Measurements from ENCODE around the gene NOTCH2. TPM values are rescaled to one million over a fixed set of nuclear protein-coding genes. Genes with fewer than 3 reads are reported as not detected.
"Not testable (repeated sequence)": the region's sequence is repeated elsewhere in the genome, so short reads cannot be mapped to it uniquely, and the experiment has no call there.

The NOTCH2 gene
- total RNA-seq (ENCODE audit: low replicate concordance) = 93.6 and 142 TPM in 2 replicates
- long read RNA-seq, partial matches to known transcripts = 0 of 21 reads
- long read RNA-seq, other reads (novel, unspliced or antisense) = 21 of 21 reads

DNA sequence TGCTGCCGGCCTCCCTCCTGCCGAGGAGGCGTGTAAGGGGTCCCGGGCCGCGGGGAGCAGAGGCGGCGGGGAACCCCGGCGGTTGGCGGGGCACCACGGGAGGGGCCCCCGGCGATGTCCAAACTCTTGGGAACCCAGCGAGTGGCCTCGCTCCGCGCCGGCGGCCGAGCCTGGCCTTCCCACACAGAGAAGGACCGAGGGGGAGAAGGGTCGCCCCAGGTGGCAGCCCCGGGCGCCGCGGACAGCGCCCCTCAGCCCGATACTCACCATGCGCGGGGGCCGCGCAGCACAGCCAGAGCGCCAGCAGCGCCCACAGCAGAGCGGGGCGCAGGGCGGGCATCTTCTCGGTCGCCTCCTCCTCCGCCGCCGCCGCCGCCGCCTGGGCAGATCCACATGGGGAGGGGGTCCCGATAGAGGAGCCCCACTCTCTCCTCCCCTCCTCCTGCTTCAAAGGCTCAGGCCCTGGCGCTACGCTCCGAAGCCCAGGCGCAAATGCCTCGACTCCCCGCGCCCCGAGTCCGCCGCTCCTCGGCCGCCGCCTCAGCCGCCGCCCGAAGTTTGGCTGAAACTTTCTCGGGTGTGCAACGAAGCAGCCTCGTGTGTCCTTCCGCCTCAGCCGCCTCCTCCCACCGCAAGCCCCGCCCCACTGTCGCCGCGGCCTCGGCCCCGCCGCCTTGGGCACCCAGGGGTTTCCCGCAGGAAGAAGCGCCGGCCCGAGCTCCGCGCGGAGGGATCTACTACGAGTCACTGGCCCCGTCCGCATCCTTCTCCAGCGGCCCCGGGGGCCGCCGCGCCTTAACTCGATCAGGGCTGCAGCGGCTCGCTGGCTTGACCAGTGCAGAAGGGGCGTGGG, at the start of gene NOTCH2:
Gene NOTCH2 (minus strand): TSS at position 596 of the 853 bp plus-strand sequence. CDS start 256 bp downstream, at position 340.
- DNase-seq (ENCODE audit: extremely low spot score, unreplicated experiment) = peak; percentile 73

DNA sequence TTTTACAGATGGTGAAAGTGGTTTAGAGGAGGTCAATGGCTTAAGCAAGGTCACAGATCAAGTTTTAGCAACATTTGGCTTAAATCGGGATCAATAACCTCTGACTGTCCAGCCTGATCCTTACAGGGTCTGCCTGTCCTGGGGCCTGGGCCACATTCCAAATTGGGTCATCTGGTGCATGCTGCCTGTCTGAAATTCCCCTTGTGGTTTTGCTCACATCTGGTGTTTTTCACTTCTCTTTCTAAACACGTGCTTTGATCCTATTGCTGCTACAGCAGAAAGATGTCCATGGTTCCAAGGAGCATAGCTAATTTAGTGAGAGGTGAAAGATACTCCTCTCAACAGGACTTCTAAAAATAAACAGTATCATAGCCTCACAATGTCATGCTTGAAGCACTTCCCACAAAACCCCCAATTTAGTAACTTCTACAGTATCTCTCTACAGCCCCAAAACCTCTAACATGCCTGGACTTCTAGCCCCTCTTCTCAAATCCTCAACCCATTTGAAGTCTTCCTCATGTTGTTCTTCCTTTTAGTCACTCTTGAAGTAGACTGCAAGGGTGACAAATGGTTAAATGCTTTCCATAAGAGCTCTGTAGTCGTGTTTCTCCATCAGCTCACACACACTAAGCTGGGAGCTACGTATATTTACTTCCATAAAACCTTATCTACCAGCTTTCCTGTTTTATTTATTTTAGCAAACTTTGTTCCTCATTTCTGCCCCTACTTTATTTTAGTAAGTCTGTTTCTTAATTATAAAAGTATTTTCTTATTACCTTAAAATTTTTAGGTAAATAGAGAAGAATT, 48.1 kb upstream of the NOTCH2 start:
- H3K4me1 Mint-ChIP-seq (ENCODE audit: unreplicated experiment); H3K27me3 Mint-ChIP-seq; H3K27ac Mint-ChIP-seq; H3K4me3 Mint-ChIP-seq; H3K9me3 Mint-ChIP-seq; H3K36me3 Mint-ChIP-seq; DNase-seq (ENCODE audit: extremely low spot score, unreplicated experiment): not testable (repeated sequence)

More for the DNA sequence above, at the start of gene NOTCH2:
- H3K36me3 Mint-ChIP-seq; H3K27ac Mint-ChIP-seq; H3K4me1 Mint-ChIP-seq (ENCODE audit: unreplicated experiment); H3K27me3 Mint-ChIP-seq; H3K9me3 Mint-ChIP-seq: not testable (repeated sequence)
- peak within 1 kb of the TSS; percentile 77 for H3K4me3 Mint-ChIP-seq

DNA sequence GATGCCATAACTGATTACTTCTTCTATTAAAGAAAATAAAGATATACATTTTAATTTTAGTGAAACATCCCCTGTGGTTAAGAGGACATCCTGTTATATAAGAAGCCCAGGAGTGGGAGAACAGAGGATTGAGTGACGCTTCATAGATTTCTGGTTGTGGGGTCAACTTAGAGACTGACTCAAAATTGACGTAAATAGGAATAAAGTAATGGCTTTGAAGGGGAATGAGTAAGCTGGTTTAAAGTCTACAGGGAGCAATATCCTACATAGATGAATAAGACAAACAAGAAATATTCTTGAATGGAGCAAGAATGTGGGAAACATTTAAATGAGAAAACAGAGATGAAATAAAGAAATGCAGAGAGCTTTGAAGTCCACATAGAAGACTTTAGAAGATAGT, 46.6 kb upstream of the NOTCH2 start:
- H3K27me3 Mint-ChIP-seq; H3K9me3 Mint-ChIP-seq; H3K4me1 Mint-ChIP-seq (ENCODE audit: unreplicated experiment); H3K4me3 Mint-ChIP-seq; H3K36me3 Mint-ChIP-seq; H3K27ac Mint-ChIP-seq; DNase-seq (ENCODE audit: extremely low spot score, unreplicated experiment): not testable (repeated sequence)

DNA sequence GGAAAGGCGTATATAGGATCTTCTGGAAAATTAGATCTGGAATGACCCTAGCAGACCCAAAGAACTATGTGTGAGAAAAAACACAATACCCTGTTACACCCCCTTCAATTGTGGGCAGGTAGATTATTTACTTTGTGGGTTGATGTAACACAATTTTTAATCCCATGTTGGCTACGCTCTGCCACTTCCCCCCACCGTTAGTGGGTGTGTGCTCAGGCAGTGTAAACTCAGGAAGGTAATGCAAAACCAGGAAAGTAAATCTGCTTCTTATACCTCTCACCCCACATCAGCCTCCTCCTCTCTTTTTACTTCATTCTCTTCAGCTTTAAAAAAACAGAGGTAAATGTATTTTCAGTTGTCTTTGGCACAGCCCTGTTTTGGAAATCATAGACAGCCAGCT, 43.7 kb upstream of the NOTCH2 start:
- H3K36me3 Mint-ChIP-seq; H3K4me3 Mint-ChIP-seq; H3K27ac Mint-ChIP-seq; DNase-seq (ENCODE audit: extremely low spot score, unreplicated experiment); H3K9me3 Mint-ChIP-seq; H3K4me1 Mint-ChIP-seq (ENCODE audit: unreplicated experiment); H3K27me3 Mint-ChIP-seq: not testable (repeated sequence)

DNA sequence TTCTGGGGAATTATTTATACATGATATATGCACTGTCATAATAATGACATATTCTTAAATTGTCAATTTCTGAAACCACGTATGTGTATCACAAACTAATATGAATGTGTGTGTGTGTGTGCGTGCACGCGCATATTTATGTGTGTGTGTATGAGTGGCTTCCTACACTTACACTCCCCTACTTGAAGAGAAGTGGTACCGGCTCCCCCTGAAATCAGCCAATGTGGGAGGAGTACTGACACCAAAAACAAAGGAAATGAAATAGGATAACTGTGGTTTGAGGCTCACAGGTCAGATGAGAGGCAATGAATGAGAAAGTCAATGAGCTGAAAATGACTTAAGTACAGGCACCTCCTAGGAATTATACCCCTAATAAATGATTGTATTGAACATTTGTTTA, 42.8 kb upstream of the NOTCH2 start:
- not testable (repeated sequence) for H3K27me3 Mint-ChIP-seq; H3K27ac Mint-ChIP-seq; H3K36me3 Mint-ChIP-seq; DNase-seq (ENCODE audit: extremely low spot score, unreplicated experiment); H3K4me1 Mint-ChIP-seq (ENCODE audit: unreplicated experiment); H3K9me3 Mint-ChIP-seq; H3K4me3 Mint-ChIP-seq

DNA sequence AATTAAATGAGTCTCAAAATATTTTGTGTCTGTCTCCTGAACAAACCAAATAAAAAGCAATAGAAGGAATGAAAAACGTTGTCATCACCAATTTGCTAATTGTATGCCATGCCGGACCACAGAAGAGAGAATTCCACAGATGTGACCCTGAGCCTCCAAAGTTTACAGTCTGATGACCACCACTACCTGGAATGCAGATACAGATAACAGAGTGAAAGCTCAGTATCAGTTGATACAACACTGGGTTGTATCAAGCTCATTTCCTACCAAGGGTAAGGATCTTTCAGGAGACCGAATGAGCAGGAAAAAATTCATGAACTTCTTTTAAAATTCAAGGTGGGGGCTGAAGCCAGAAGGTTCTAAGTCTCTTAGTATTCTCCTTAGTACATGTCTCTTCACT, 42.3 kb upstream of the NOTCH2 start:
- H3K4me1 Mint-ChIP-seq (ENCODE audit: unreplicated experiment); H3K4me3 Mint-ChIP-seq; H3K27me3 Mint-ChIP-seq; H3K36me3 Mint-ChIP-seq; H3K27ac Mint-ChIP-seq; DNase-seq (ENCODE audit: extremely low spot score, unreplicated experiment); H3K9me3 Mint-ChIP-seq: not testable (repeated sequence)

DNA sequence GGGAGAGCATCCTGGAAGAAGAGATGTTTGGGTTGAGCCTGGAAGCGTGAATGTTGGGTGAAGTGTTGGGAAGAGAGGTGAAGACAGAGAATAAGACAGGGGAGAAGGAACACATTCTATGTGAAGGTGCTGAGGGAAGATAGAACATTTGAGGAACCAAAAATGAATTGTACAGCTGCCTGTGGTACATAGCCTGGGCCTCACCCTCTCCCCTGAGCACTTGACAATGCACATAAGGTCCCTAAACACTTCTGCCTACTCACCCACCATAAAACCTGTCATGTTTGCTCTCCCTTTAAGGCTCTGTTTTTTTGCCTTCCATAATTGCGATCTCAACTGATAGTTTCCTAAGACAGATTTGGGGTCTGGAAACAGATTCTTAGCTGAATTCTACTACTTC, 41.5 kb upstream of the NOTCH2 start:
- not testable (repeated sequence) for H3K9me3 Mint-ChIP-seq; H3K27ac Mint-ChIP-seq; H3K36me3 Mint-ChIP-seq; H3K4me1 Mint-ChIP-seq (ENCODE audit: unreplicated experiment); H3K27me3 Mint-ChIP-seq; H3K4me3 Mint-ChIP-seq; DNase-seq (ENCODE audit: extremely low spot score, unreplicated experiment)

DNA sequence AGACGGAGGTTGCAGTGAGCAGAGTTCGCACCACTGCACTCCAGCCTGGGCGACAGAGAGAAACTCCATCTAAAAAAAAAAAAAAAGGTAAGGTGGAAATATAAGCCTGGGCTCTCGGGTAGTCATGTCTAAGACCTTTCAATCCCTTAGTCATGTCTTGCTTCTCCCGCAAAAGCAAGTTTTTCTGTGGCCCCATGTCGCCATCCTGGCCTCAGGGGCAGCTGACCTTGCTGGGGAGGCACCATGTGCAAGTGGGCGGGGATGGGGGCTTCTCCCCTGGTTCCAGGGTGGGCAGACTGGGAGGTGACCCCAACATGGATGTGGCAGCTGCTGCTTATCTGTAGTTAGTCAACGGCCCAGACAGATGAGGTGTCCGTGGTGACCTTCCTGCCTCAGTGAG, 40.2 kb upstream of the NOTCH2 start:
- H3K4me1 Mint-ChIP-seq (ENCODE audit: unreplicated experiment); H3K9me3 Mint-ChIP-seq; H3K27me3 Mint-ChIP-seq; DNase-seq (ENCODE audit: extremely low spot score, unreplicated experiment); H3K36me3 Mint-ChIP-seq; H3K4me3 Mint-ChIP-seq; H3K27ac Mint-ChIP-seq: not testable (repeated sequence)

DNA sequence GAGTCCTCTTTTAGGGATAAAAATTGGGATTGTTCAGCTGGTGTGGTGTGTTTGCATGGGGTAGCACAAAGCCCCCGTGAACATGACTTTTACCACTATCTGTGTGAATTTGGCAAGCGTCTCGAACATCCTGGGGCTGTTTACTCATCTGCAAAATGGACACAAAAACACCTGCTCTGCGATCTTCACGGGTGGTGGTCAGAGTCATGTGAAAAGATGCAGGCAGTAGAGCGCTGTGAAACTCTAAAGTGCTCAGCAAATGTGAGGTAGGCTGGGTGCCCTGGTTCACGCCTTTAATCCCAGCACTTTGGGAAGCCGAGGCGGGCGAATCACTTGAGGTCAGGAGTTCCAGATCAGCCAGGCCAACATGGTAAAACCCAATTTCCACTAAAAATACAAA, 39.7 kb upstream of the NOTCH2 start:
- not testable (repeated sequence) for H3K27ac Mint-ChIP-seq; H3K4me1 Mint-ChIP-seq (ENCODE audit: unreplicated experiment); DNase-seq (ENCODE audit: extremely low spot score, unreplicated experiment); H3K27me3 Mint-ChIP-seq; H3K9me3 Mint-ChIP-seq; H3K36me3 Mint-ChIP-seq; H3K4me3 Mint-ChIP-seq

DNA sequence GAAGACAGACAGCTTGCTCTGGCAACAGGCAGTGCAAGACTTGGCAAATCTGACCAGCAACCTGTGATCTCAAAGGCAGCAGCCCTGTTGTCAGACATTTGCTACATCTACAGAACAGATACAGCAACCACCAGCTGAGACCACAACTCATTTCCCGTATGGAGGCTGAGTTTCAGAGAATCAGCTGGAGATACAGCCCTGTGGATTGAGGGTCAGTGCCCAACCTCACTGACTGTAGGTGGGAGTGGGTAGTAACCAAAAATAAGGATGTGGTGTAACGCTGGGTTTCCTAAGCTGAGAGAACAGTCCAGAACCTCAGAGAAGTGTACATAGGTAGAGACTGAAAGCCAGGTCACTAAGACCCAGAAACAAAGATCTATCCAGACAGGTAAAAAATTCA, 35.8 kb upstream of the NOTCH2 start:
- not testable (repeated sequence) for H3K27me3 Mint-ChIP-seq; H3K4me3 Mint-ChIP-seq; DNase-seq (ENCODE audit: extremely low spot score, unreplicated experiment); H3K36me3 Mint-ChIP-seq; H3K9me3 Mint-ChIP-seq; H3K27ac Mint-ChIP-seq; H3K4me1 Mint-ChIP-seq (ENCODE audit: unreplicated experiment)

DNA sequence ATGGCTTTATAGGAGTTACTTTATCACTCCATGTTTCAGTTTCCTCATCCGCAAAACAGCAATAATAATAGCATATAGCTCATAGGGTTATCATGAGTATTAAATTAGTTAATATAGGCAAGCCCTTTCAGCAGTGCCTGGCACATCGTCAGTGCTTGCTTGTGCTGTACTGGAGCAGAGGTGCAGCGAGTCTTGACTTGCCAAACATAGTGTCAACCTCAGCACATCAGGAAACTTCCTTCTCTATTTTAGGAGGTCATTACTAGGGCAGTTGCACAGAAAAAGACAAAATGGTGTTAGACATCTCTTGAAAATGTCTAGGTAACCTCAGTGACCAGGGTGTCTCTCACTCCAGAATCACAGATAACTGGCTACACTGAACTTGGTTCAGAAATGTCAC, 34.3 kb upstream of the NOTCH2 start:
- H3K36me3 Mint-ChIP-seq, H3K4me3 Mint-ChIP-seq: not testable (repeated sequence)

DNA sequence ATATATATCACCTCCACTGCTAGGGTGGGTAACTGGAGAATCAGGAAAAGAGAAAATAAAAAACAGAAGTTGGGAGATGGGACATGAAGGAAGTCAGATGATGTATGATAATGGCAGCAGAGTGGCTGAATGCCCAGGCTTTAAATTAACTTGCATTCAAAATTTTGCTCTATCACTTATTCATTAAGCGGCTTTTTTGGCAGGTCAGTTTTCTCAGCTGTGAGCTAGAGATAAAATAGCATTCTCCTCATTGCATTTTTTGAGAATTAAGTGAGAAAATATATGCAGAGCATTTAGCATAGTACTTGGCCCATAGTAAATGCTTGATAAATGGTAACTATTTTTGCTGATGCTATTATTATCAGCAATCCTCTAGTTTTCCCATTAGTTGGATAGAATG, 32.1 kb upstream of the NOTCH2 start:
- H3K4me3 Mint-ChIP-seq; H3K9me3 Mint-ChIP-seq; H3K4me1 Mint-ChIP-seq (ENCODE audit: unreplicated experiment); H3K27me3 Mint-ChIP-seq; DNase-seq (ENCODE audit: extremely low spot score, unreplicated experiment); H3K36me3 Mint-ChIP-seq; H3K27ac Mint-ChIP-seq: not testable (repeated sequence)

More for the DNA sequence above, 34.3 kb upstream of the NOTCH2 start:
- not testable (repeated sequence) for DNase-seq (ENCODE audit: extremely low spot score, unreplicated experiment); H3K9me3 Mint-ChIP-seq; H3K4me1 Mint-ChIP-seq (ENCODE audit: unreplicated experiment); H3K27me3 Mint-ChIP-seq; H3K27ac Mint-ChIP-seq

DNA sequence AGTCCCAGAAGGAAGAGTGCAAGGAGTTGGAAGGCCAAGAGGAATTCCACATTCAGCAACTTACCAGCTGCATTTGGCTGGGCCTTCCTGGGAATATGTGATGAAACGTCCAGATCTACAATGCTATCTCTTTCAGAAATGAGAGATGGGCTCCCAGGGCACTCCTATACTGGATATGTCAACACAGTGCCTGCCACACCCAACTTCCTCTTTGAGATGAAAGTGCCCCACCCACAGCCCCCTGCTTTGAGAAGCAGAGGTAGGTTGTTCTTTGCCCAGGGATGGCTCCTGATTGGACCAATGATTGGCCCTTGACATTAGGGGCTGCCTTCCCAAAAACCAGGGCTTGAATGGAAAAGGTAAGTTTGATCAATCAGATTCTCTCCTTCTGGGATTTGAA, 31.1 kb upstream of the NOTCH2 start:
- not testable (repeated sequence) for H3K4me3 Mint-ChIP-seq; H3K9me3 Mint-ChIP-seq; H3K27ac Mint-ChIP-seq; H3K4me1 Mint-ChIP-seq (ENCODE audit: unreplicated experiment); H3K27me3 Mint-ChIP-seq; H3K36me3 Mint-ChIP-seq; DNase-seq (ENCODE audit: extremely low spot score, unreplicated experiment)
